Panc1 (cell line): ENCODE results near the gene CYTH2. TPM values are rescaled to one million over a fixed set of nuclear protein-coding genes. Genes with fewer than 3 reads are reported as not detected.

ENCODE experiments used
- ATAC-seq: fragments of 200-7000 bp; cut with Tn5 transposase; 2 replicates; pipeline ENCODE4 v1.9.1; 2020; ENCODE audit warnings: mild to moderate bottlenecking, moderate library complexity
- BruUV-seq: library from RNA; stranded (reverse); fragments of 400-500 nt; replicated peaks from 2 replicates; lab custom pipeline; 2021; lab: Mats Ljungman, UMichigan
- CTCF ChIA-PET: fragments of 300-600 bp; sonication (Branson Sonifier 250); formaldehyde crosslinking; loops from one replicate; lab custom pipeline; 2022; ENCODE audit warnings: antibody characterized with exemption; lab: Charles Lee
- POLR2A ChIA-PET: fragments of 300-600 bp; sonication (Branson Sonifier 250); formaldehyde crosslinking; loops from one replicate; lab custom pipeline; 2022; ENCODE audit warnings: antibody characterized with exemption; lab: Charles Lee
- DNase-seq: peaks from one replicate; pipeline ENCODE4 v3.0.0-alpha.2; 2010; ENCODE audit warnings: low read depth, low spot score
- H3K27ac ChIP-seq: 2 replicates; pipeline ENCODE4 v1.5.1; 2011; ENCODE audit warnings: mild to moderate bottlenecking, low read length, inconsistent platforms
- H3K27me3 ChIP-seq: fragments of 200-500 bp; sonication (Bioruptor generic); 2 replicates; pipeline ENCODE4 v1.6.0; 2014; ENCODE audit warnings: low read length, inconsistent platforms; ENCODE audit not compliant: control insufficient read depth, insufficient read depth
- H3K36me3 ChIP-seq: fragments of 200-500 bp; sonication (Bioruptor generic); 2 replicates; pipeline ENCODE4 v1.5.1; 2014; ENCODE audit warnings: inconsistent platforms, mild to moderate bottlenecking, low read length, moderate library complexity; ENCODE audit not compliant: control insufficient read depth, insufficient read depth
- H3K4me1 ChIP-seq: 2 replicates; pipeline ENCODE4 v1.5.1; 2011; ENCODE audit warnings: inconsistent platforms, mild to moderate bottlenecking, low read length, moderate library complexity; ENCODE audit not compliant: control insufficient read depth, insufficient read depth
- H3K4me3 ChIP-seq, 2 experiments: 2 replicates each; pipeline ENCODE4 v1.5.1; 2011 to 2012; ENCODE audit warnings: low read depth in 2 of 2, low read length in 2 of 2, mild to moderate bottlenecking in 2 of 2, inconsistent platforms in 1 of 2, moderate library complexity in 1 of 2
- H3K9me3 ChIP-seq: fragments of 200-500 bp; sonication (Bioruptor generic); 2 replicates; pipeline ENCODE4 v1.5.1; 2014; ENCODE audit warnings: low read depth, mild to moderate bottlenecking, inconsistent platforms, low read length, moderate library complexity; ENCODE audit not compliant: control insufficient read depth, insufficient read depth
- CTCF ChIP-seq: fragments of 450-650 bp; IDR thresholded peaks from 2 replicates; pipeline ENCODE4 v1.5.1; 2017; ENCODE audit warnings: mild to moderate bottlenecking
- POLR2AphosphoS5 ChIP-seq: IDR thresholded peaks from 2 replicates; pipeline ENCODE4 v1.6.1; 2012; ENCODE audit warnings: mild to moderate bottlenecking, low read depth, low read length, moderate library complexity
- REST ChIP-seq, 2 experiments: IDR thresholded peaks; 2 replicates each; pipeline ENCODE4 v1.6.1; 2011 to 2012; ENCODE audit warnings: low read depth in 2 of 2, control low read depth in 1 of 2, low read length in 1 of 2, mild to moderate bottlenecking in 1 of 2, moderate library complexity in 1 of 2; ENCODE audit not compliant: insufficient read depth in 1 of 2
- SIN3A ChIP-seq: IDR thresholded peaks from 2 replicates; pipeline ENCODE4 v1.6.1; 2012; ENCODE audit warnings: low read depth, mild to moderate bottlenecking, low read length, moderate library complexity, borderline replicate concordance; ENCODE audit not compliant: insufficient read depth
- TCF7L2 ChIP-seq: IDR thresholded peaks from 2 replicates; pipeline ENCODE4 v1.6.1; 2011; ENCODE audit warnings: mild to moderate bottlenecking, low read depth, low read length, inconsistent platforms
- in situ Hi-C: cut with HindIII; loops from 2 replicates; pipeline ENCODE4 v1.10.0; 2016; ENCODE audit warnings: low sequenced_read_pairs, low pct_unique_long_range_greater_than_20kb
- intact Hi-C: fragments of 100-400 bp; cut with micrococcal nuclease; formaldehyde crosslinking; loops from one replicate; pipeline ENCODE4 v1.10.0; 2022; ENCODE audit not compliant: unreplicated experiment
- total RNA-seq: library from RNA; stranded (reverse); gene quantifications from one replicate; pipeline ENCODE4 v1.2.1, GENCODE V29; 2021; ENCODE audit not compliant: unreplicated experiment

CYTH2 gene
- total RNA-seq, 1 experiment from 2014 or later = 53.4 TPM

- Histone ChIP-seq H3K27ac (no peak overlapping the region), H3K27me3 (no peaks in the 10 kb centered on the region), H3K9me3 (no peaks in the 10 kb centered on the region), H3K4me3 (no peak overlapping the region), H3K4me1 (no peaks in the 10 kb centered on the region), H3K36me3 (no peaks in the 10 kb centered on the region)
- ATAC-seq (no peak), DNase-seq (no peak)
- ChIA-PET CTCF (interaction anchor here (0.6 to 1.5 kb wide), 19 partner anchors 13 to 389 kb away, joined by 3 to 44 read pairs (median 4); no protein-coding TSS in a partner anchor), POLR2A (interaction anchor here (0.6 kb wide), 1 partner anchor 477 kb away, joined by 6 read pairs; no protein-coding TSS in a partner anchor)
- TF ChIP-seq POLR2AphosphoS5 (no peak), TCF7L2 (no peak), REST (IDR thresholded peaks at IDR 0.05; ENCODE audit: insufficient read depth in 1 of 2, low read depth in 2 of 2, low read length in 1 of 2) (no peak), CTCF (no peak; the same call in 1 of the 2 replicates), SIN3A (no peak)
- intact Hi-C loops (loop anchor here (2.0 kb wide), 1 partner anchor 79 kb away; no protein-coding TSS in a partner anchor), in situ Hi-C loops (no loop called here)
- no TSS peak for BruUV-seq
Observed at GRCh38 chr19:48506138-48506733, 37.1 kb downstream of the CYTH2 start.

- in situ Hi-C loops (no loop called here), intact Hi-C loops (loop anchor here (2.0 kb wide), 1 partner anchor 77 kb away; no protein-coding TSS in a partner anchor)
- ATAC-seq = no peak
- BruUV-seq = no TSS peak
- no peaks in the 10 kb centered on the region for H3K4me1 ChIP-seq
- H3K4me3 ChIP-seq = no peak overlapping the region
- no peaks in the 10 kb centered on the region for H3K36me3 ChIP-seq
- TF ChIP-seq REST (IDR thresholded peaks at IDR 0.05; ENCODE audit: insufficient read depth in 1 of 2, low read depth in 2 of 2, low read length in 1 of 2) (no peak), CTCF (no peak), POLR2AphosphoS5 (no peak), SIN3A (no peak), TCF7L2 (no peak)
- H3K9me3 ChIP-seq = no peaks in the 10 kb centered on the region
- H3K27ac ChIP-seq = no peak overlapping the region
- no peak for DNase-seq
- H3K27me3 ChIP-seq = no peaks in the 10 kb centered on the region
- POLR2A ChIA-PET = no interaction called here
- CTCF ChIA-PET = interaction anchor here (0.6 to 1.0 kb wide), 2 partner anchors 35 to 46 kb away, joined by 5 to 13 read pairs; no protein-coding TSS in a partner anchor
Observed at GRCh38 chr19:48507911-48508439, 38.8 kb downstream of the CYTH2 start.
